NCI-H2107 (cell line): Measurements from ENCODE around the gene ASIC1.
"Not testable (repeated sequence)": the region's sequence is repeated elsewhere in the genome, so short reads cannot be mapped to it uniquely, and the experiment has no call there.

ENCODE experiments used
- DNase-seq: peaks from one replicate; lab custom pipeline; 2025; lab: John Stamatoyannopoulos, UW

The ASIC1 gene

GRCh38 chr12:50057000-50057841 lies at the start of gene ASIC1:
TSS of gene ASIC1 (plus strand) at chr12:50057596. CDS start at chr12:50058767, 1,171 bp downstream.
- no peak for DNase-seq

DNA sequence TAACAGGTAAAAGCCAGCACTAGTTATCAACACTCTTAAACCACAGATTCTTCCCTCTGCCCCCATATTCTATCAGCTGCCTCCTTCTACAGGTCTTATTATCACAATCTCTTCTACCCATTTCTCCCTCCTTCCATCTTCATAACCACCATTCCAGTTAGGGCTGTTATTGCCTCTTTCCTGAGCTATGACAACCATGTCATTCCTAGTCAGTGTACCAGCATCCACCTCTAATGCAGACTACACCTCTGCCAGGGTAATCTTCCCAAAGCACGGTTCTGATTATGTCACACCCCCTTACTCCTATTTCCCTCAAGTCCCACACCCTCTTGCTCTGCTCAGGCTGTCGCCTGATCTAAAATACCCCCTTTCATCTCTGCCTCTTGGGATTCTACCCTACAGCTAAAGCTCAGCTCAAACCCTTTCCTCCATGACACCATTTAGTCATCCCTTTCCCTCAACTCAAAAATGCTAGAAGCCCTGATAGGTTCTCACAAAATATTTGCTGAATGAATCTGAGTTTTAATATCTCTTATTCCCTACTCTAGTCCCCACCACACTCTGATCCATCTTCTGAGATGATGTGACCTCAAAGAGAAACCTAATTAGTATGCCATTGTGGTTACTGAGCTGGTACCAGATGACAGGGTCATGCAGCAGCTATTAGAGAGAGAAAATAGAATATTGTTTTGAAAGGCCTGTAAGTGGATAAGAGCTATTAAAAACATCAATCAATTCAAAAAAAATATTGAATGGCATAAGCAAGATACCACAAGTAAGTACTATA lies 43.8 kb upstream of the ASIC1 start:
- DNase-seq: no peak

DNA sequence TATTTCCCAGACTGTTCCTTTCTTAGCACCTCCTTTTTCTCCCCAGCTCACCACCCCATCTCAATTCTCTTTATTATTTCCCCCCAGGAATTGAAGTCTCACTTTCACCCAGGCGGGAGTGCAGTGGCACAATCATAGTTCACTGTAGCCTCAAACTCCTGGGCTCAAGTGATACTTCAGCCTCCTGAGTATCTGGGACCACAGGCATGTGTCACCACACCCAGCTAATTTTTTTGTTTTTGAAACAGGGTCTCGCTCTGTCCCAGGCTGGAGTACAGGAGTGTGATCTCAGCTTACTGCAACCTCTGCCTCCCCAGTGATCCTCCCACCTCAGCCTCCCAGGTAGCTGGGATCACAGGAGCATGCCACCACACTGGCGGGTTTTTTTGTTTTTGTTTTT lies 43.1 kb upstream of the ASIC1 start:
- no peak for DNase-seq

DNA sequence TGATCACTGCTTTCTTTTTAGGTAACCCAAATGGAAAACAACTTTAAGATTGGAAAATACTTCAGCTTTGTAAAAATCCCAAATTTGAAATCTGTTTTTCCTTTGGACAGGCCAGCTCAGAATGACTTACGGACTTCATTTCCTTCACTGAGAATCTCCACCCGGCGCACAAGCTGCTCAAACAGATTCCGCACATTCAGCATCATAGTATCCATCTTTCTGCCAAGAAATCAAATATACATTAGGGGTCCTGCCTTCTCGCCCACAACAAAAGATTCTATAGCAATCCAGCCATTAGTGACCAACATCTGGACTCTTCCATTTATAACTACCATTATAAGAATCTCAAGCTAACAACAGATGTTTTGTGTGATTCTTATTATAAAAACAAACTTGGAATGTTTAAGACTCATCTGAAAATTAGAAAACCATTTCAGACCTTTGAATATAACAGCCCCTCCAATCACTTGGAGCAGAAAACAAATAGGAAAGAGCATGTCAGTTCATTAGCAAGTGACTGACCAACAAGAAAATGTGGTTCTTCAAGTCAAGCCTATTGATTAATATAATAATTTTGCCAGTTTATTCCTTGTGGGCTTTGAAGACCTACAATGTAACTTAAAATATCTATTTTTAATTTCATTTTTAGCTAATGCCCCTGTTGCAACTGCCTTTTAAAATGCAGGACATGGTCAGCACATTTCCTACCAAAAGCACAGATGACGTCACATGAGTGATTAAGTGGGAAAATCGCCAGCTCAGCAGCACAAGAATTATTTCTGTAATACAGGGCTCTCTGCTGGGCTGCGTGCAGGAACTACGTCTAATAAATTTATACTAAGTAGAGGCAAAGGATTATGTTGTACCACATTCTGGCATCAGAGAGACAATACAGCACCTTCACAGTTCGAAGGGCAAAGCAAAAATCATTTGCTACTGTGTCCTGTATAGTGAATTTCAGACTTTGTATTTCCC lies 40.6 kb upstream of the ASIC1 start:
- DNase-seq: no peak

DNA sequence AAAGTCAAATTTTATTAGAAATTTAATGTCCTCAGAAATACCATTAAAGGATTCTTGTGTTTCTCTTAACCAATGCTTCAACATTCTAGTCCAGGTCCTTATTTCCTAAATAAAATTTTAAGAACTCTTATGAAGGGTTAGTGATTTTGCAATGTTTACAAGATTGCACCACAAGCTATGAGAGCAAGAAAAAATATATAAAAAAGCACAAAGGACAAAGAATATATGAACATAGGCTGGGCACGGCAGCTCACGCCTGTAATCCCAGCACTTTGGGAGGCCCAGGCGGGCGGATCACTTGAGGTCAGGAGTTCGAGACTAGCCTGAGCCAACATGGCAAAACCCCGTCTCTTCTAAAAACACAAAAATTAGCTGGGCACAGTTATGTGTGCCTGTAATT lies 39.8 kb upstream of the ASIC1 start:
- no peak for DNase-seq

DNA sequence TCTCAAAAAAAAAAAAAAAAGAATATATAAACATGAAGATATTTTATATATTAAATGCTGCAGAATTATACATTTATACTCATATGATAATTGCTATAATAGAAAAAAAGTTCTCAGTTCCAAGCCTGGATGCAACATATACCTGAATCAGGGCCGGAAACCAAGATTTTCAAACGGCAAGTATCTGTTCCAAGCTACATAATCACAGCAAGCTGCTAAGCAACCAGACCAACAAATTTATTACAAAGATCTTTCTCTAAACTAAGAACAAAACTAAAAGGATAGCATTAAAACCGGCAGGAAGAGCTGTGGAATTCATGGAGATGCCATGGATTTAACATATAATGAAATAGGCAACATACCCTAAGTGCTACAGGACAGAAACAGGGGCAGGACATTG lies 39.2 kb upstream of the ASIC1 start:
- DNase-seq: no peak

DNA sequence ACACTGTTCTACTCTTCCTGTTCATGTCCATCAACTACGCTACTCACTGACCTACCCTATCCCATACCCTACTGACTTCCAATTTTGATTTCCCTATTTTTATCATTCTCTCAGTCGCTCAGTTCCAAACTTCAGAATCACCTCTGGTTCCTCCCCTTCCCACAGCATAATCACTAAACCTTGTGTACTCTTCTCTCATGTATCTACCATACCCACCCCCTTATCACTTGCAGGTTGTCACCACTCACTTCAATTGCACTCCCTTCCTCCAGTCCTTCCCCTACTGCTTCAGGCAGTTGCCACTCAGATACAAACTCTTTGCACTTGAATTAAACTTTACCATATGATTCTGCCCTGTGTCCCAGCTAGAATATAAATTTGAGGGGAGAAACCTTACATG lies 38.4 kb upstream of the ASIC1 start:
- DNase-seq: no peak

GRCh38 chr12:50019524-50019923 lies 37.9 kb upstream of the ASIC1 start:
- no peak for DNase-seq

- DNase-seq: no peak
Observed at GRCh38 chr12:50021031-50021430, 36.4 kb upstream of the ASIC1 start.

DNA sequence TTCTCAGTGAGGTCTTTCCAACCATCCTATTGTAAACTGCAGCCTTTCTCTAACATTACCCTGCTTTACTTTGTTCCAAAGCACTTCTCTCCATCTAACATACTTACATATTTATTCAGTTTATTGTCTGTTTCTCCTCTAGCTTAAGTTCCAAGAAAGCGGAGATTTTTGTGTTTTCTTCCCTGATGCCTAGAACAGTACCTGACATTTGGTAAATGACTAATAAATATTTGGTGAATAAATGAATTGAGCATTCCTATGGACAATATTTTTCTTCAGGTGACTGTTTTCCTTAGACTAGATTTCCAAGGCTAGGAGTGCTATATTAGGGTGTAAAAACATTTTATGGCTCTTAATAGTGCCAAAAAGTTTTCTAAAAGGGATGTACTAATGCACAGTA lies 34.5 kb upstream of the ASIC1 start:
- DNase-seq: no peak

DNA sequence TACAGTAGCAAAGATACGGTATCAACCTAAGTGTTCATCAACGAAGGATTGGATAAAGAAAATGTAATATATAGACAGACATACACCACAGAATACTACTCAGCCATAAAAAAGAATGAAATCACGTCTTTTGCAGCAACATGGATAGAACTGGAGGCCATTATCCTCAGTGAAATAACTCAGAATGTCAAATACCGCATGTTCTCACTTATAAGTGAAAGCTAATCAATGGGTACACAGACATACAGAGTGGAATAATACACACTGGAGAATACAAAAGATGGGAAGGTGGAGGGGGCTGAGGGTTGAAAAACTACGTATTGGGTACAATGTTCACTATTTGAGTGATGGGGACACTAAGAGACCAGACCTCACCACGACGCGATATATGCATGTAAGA lies 33.2 kb upstream of the ASIC1 start:
- no peak for DNase-seq

DNA sequence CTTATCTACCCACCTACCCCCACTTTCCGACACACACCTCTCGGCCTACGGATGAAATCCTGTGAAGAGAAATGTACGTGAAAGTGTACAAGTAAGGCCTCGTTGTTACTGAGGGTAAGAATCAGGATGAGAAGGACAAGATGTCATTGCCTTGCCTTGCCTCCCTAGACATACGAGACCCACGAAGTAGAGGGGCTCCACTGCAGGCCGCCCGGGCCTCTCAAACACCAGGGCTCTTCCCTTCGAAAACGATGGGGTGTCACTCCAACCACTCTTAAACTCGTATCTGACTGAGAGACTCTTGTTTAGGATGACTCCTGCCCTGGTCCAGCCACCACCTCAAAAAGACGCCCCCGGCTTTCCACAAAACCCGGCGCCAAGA lies 32.6 kb upstream of the ASIC1 start:
- no peak for DNase-seq

DNA sequence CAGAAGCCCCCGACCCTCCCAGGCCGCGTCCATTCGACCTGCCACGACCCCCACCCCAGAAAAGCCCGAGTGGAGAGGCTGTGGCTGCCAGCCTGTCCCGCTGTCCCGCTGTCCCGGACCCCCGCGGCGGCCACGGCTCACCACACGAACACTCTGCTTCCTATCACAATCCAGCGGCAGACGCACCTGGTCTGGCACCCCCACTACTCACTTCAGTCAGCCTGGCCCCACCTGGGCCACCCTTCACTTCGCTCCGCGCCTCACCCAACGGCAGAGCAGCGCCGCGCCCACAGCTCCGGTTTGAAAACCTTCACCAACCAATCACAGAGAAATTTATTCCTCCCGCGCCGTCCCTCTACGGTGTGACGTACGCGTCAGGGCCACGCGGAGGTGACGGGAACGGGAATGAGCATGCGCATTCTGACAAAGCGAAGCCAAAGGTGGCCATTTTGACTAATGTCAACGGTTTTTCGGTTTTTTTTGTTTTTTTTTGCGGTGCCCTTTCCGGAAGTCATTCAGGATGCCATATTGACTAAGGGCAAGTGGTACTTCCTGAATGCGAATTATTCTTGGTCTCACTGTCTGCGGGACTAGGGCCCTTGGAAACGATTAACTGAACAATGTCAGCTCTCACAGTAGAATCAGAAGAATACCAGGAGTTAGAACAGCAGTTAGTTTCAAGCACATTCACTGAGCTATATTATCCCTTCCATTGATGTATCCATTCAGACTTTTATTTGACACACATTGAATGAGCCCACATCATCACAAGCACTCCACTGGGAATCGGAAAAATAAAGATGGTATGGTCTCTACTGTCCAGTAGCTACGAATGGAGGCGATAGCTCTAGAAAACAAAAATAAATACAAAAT lies 32.0 kb upstream of the ASIC1 start, which contains the start of gene RACGAP1:
TSS of gene RACGAP1 (minus strand) at position 308 of the 873 bp plus-strand sequence. CDS start 8,779 bp downstream, outside the sequence.
- DNase-seq: peak; percentile 99

- no peak for DNase-seq
Observed at GRCh38 chr12:50026691-50027090, 30.7 kb upstream of the ASIC1 start.

GRCh38 chr12:50030449-50030848 lies 26.9 kb upstream of the ASIC1 start:
- not testable (repeated sequence) for DNase-seq

GRCh38 chr12:50032515-50032853 lies 24.9 kb upstream of the ASIC1 start:
- DNase-seq: no peak

DNA sequence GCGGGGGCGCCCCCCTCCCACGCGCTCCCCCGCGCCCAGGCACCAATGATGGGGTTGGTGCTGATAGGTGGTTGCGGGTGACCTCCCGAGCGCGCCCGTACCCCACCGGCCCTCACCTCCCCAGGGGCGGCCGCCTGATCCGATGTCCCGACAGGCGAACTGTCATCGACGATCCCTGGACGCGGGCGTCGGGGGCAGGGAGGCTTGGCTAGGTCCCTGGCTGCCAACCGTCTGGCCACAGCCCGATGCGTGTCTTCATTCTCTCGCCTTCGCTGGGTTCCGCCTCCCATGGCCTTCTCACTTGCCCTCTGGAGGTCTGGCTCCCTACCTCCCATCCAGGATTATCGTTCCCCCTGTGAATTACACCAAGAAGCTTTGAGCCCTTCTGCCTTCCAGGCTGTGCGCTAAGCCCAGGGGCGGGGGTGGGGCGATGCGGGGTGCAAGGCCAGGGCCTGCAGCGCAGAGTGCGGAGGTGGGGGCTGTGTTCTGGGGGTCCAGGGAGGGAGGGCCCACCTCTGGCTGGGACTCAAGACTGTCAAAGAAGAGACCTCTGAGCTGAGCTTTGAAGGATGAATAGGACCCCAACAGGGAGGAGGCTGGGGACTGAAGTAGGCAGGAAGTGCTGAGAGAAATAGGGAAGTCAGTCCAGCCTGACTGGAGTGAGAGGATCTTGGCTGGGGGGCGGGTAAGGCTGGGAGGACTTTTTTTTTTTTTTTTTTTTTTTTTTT lies 24.4 kb upstream of the ASIC1 start:
- DNase-seq: no peak

- DNase-seq: no peak
Observed at GRCh38 chr12:50038336-50038735, 19.1 kb upstream of the ASIC1 start.

DNA sequence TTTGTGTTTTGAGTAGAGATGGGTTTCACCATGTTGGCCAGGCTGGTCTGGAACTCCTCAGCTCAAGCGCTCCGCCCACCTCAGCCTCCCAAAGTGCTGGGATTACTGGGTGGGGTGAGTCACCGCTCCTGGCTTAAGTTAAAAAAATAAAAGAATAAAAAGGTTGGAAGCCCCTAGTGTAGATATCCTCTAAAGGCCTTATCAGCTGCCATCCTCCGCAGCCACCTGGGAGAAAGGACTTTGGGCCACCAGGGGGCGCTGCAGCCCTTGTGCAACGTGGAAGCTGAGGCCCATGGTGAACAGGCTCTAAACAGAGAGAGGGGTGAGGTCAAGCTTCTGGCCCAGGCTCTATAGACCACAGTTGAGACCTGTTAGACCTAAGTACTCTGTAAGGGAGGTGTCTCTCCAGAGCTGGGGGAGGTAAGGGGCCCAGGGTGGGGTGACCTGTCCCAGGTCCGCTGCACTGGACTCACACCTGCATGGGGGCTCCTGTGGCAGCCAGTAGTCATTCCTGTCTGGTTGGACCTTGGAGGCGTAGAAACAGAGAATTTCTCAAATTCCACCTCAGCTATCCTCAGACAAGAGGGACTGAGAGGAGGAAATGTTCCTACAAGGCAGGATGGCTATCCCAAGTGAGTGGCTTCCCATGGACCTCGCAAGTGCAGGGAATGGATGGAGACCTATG lies 18.1 kb upstream of the ASIC1 start:
- DNase-seq: peak; percentile 24

- no peak for DNase-seq
Observed at GRCh38 chr12:50040657-50041056, 16.7 kb upstream of the ASIC1 start.
